ES-I3 (cell line): ENCODE measurements around the gene FGGY.

Experiments used
- H3K36me3 ChIP-seq: 2 replicates; pipeline ENCODE4 v1.6.1; 2013; ENCODE audit warnings: mild to moderate bottlenecking, low read length, control low read depth, moderate library complexity; ENCODE audit not compliant: insufficient read depth
- H3K4me1 ChIP-seq: 2 replicates; pipeline ENCODE4 v1.6.1; 2013; ENCODE audit warnings: mild to moderate bottlenecking, control low read depth, low read length; ENCODE audit not compliant: insufficient read depth
- H3K9ac ChIP-seq: 2 replicates; pipeline ENCODE4 v1.6.1; 2013; ENCODE audit warnings: low read depth, mild to moderate bottlenecking, low read length, moderate library complexity
- H3K9me3 ChIP-seq: 2 replicates; pipeline ENCODE4 v1.6.1; 2013; ENCODE audit warnings: mild to moderate bottlenecking, low read length, moderate library complexity; ENCODE audit not compliant: control insufficient read depth, insufficient read depth

FGGY gene

DNA sequence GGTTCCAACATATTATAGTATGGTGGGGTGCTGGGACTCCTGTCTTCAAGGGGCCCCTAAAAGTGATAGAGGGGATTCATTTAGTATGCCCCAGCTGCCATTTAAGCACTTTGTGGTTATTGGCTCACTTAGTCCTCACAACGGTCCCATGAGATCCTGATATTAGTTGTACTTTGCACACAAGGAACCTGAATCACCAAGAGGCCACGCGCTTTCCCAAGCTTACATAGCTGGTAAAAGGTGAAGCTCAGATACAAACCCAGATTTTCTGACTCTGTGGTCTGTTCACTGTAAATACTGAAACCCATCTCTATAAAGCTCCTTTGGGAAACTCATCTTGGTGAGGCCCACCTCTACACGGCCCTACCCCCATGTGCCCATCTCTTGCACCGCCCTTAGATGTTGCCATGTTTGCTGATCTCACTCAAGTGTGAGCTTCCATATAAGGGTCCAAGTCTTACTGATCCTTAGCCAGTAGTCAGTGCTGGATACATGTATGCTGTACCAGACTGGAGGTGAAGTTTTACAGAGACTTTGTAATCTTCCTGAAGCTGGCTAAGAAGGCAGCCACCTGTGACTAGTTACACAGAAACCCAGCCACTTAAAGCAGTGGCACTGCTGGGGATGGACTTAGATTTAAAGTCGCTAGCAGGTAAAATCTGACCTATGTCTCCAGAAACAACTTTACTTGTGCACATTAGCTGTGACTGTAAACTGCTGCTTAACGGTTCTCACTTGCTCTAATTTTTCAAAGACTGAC, 393.5 kb downstream of the FGGY start:
- Histone ChIP-seq H3K4me1 (no peaks in the 10 kb centered on the region; the same call in 1 of the 2 replicates), H3K36me3 (no peaks in the 10 kb centered on the region), H3K9ac (no peak overlapping the region), H3K9me3 (no peaks in the 10 kb centered on the region)

DNA sequence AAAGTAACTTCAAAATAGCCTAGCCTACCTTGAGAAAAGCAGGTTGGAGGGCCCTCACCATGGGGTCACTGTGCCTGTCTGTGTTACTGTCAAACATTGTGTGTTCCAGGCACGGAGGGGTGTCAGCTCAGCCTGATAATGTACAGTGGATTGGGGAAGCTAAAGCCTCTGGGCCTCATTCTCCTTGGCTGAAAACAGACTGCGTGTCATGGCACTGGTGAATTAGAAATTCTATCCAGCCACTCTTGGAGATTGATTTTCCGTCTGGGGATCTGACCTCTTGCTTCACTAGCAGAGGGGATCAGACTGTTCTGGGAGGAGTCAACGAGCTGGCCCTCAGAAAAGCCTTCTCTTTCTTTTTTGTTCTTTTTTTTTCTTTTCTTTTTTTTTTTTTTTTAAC, 394.4 kb downstream of the FGGY start:
- Histone ChIP-seq H3K9ac (no peak overlapping the region), H3K4me1 (no peaks in the 10 kb centered on the region; the same call in 1 of the 2 replicates), H3K9me3 (no peaks in the 10 kb centered on the region), H3K36me3 (no peaks in the 10 kb centered on the region)

DNA sequence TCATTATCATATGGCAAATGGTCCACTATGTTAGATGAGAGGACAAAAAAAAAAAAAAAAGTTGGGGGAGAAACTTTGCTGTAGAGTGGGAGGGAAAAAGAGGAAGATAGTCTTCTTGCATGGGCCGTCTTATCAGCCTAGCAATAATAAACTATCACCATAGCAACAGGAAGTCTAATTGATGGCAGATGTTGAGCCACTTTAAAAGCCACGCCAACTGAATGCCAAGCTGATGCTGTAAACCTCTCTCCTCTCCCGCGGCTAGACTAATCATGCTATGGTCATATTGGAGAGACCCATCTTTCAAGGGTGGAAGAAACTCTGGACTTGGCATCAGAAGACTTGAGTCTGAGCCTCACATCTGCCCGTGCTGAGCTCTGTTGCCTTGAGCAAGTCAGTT, 395.7 kb downstream of the FGGY start:
- peaks cover 5% of the 10 kb centered on the region; the same call in 1 of the 2 replicates for H3K4me1 ChIP-seq
- H3K36me3 ChIP-seq: no peaks in the 10 kb centered on the region
- H3K9me3 ChIP-seq: no peaks in the 10 kb centered on the region
- no peak overlapping the region for H3K9ac ChIP-seq

DNA sequence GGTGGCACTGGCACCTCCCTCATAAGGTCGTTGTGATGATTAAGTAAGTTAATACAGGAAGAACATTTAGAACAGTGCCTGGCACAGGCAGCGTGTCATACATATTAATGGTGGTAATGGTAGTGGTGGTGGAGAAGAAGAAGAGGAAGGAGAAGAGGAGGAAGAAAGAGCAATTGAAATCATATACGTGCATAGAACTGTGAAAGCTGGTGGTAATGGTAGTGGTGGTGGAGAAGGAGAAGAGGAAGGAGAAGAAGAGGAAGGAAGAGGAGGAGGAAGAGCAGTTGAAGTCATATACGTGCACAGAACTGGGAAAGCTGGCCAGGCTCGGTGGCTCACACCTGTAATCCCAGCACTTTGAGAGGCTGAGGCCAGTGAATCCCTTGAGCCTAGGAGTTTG, 396.5 kb downstream of the FGGY start:
- peaks cover 14% of the 10 kb centered on the region for H3K4me1 ChIP-seq
- no peaks in the 10 kb centered on the region for H3K9me3 ChIP-seq
- no peak overlapping the region for H3K9ac ChIP-seq
- H3K36me3 ChIP-seq: no peaks in the 10 kb centered on the region

DNA sequence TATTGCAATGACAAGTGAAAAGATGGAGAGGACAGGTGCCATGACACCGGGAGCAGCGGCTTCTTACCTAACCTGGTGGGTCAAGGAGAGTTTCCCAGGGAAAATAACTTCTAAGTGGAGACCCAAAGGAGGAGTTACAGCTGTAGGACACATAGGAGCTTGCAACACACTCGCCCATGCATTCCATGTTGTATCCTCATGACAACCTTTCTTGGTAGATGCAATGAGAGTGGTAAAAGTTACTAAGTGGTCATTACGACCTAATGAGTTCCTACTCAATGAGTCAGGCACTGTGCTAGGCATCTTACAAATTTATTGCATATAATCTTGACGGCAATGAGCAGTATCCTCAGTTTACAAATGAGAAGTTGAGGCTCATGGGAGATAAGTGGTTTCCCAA, 398.4 kb downstream of the FGGY start:
- H3K4me1 ChIP-seq: peaks cover 20% of the 10 kb centered on the region
- no peak overlapping the region for H3K9ac ChIP-seq
- H3K36me3 ChIP-seq: no peaks in the 10 kb centered on the region
- H3K9me3 ChIP-seq: no peaks in the 10 kb centered on the region

DNA sequence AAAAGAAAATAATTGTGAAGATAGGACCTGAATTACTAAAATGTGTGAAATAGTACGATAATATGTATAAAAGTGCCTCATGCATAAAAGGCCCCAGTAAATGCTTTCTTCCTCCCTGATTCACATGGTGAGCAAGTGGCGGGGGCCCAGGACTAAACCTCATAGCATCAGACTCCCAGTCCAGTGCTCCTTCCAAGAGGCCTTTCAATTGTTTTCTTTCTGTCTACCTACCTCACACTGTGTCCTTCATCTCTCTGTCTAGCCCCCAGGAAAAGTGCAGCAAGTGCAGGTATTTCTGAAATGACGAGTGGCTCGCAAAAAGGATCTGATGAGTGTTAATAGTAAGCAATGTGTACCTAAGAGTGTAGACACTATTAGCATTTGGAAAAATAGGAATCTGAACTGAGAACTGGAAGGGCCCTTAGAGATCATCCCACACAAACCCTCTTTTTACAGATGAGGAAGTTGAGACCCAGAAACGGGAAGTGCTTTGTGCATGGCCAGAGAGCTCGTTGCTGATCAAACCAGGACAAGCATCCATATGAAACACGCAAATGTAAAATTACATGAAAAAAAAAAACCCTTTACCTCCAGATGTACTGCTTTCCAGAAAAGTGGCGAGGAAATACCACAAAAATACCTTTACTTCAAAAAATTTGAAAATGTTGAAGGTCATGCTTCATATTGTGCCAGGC, 399.7 kb downstream of the FGGY start:
- no peak overlapping the region for H3K9ac ChIP-seq
- H3K4me1 ChIP-seq: peaks cover 20% of the 10 kb centered on the region
- H3K9me3 ChIP-seq: no peaks in the 10 kb centered on the region
- no peaks in the 10 kb centered on the region; the same call in 1 of the 2 replicates for H3K36me3 ChIP-seq

DNA sequence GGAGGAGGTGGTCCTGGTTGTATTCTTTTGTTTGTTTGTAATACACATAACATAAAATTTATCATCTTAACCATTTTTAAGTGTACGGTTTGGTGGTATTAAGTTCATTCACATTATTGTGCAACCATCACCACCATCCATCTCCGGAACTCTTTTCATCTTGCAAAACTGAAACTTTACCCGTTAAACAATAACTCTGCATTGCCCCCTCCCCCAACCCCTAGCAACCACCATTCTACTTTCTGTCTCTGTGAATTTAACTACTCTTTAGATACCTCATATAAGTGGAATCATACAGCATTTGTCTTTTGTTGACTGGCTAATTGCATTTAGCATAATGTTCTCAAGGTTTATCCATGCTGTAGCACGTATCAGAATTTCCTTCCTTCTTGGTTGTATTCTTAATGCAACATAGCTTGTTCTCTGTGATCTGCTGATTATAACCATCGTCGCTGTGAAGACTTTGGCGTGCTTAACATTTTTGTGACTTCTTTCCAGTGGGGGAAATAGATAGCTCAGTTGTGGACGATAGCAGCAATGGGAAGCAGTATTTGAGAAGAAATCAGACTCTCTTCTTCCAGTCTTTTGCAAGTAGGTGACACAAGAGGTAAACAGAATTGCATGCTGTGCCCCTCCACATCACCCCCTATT, 400.4 kb downstream of the FGGY start:
- Histone ChIP-seq H3K36me3 (no peaks in the 10 kb centered on the region; the same call in 1 of the 2 replicates), H3K4me1 (peaks cover 20% of the 10 kb centered on the region), H3K9me3 (no peaks in the 10 kb centered on the region), H3K9ac (no peak overlapping the region)

DNA sequence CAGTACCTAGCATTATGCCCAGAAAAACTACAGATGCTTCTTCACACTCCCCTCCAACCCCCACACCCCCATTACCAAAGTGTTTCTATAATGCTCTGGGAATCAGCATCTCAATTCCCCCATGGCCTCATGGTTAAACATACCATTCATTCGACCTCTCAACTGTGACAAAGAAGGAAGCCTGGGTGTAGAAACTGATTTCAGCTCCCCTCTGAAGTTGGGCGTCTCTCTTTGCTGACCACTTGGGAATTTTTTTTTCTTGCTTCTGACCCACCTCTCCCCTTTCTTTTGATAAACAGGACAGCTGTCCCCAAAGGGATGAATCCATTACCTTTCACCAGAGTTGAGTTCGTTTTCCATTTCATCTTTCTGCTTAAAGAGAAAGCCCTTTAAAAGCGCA, 401.5 kb downstream of the FGGY start:
- no peaks in the 10 kb centered on the region for H3K9me3 ChIP-seq
- H3K9ac ChIP-seq: peak overlapping the region; percentile 29; the same call in 1 of the 2 replicates
- H3K4me1 ChIP-seq: peaks cover 20% of the 10 kb centered on the region
- no peaks in the 10 kb centered on the region; the same call in 1 of the 2 replicates for H3K36me3 ChIP-seq

DNA sequence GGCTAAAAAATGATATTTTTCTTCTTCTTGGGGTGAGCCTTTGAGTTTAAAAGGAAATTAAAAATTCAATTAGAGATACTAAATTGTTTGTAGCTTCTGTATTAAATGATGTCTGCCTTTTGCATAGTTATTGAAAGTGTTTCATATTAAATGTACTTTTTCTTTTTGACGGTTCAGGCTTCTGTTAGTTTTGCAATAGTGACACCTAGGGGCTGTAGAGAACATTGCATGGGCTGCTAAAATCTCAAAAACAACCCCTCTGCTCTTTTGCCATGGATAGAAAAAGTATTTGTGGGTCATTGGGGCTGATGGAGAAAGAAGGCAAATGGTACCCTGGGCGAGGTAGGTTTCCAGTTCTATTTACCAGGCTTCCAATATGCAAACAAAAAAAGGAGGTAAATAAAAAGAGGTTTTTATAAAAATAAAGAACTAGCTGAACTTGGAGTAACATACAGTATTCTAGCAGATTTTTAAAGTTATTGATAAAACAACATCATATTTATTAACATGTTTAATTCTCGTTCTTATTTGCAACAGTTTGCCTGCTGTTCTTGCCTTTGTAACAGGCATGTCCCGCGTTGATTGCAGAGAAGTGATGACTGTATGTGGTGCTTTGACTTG, 402.4 kb downstream of the FGGY start:
- H3K9me3 ChIP-seq: no peaks in the 10 kb centered on the region
- H3K9ac ChIP-seq: no peak overlapping the region
- H3K36me3 ChIP-seq: no peaks in the 10 kb centered on the region; the same call in 1 of the 2 replicates
- H3K4me1 ChIP-seq: peaks cover 20% of the 10 kb centered on the region

DNA sequence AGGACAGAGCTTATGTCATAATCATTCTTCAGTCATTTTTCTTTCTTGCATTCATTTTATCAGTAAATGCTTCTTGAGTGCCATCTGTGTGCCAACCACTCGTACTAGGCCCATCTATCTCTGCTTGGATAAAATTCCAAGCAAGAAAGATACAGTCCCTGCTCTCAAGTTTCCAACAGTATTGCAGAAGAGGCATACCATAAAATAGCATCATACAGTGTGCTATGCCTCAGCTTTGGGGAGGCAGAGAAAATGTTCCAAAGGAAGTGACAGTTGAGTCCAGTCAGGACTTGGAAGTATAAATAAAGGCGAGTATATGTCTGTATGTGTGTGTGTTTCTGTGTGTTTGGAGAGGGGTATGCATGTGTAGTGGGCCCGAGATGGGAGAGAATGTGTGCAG, 404.5 kb downstream of the FGGY start:
- Histone ChIP-seq H3K36me3 (no peaks in the 10 kb centered on the region; the same call in 1 of the 2 replicates), H3K4me1 (peaks cover 20% of the 10 kb centered on the region)

DNA sequence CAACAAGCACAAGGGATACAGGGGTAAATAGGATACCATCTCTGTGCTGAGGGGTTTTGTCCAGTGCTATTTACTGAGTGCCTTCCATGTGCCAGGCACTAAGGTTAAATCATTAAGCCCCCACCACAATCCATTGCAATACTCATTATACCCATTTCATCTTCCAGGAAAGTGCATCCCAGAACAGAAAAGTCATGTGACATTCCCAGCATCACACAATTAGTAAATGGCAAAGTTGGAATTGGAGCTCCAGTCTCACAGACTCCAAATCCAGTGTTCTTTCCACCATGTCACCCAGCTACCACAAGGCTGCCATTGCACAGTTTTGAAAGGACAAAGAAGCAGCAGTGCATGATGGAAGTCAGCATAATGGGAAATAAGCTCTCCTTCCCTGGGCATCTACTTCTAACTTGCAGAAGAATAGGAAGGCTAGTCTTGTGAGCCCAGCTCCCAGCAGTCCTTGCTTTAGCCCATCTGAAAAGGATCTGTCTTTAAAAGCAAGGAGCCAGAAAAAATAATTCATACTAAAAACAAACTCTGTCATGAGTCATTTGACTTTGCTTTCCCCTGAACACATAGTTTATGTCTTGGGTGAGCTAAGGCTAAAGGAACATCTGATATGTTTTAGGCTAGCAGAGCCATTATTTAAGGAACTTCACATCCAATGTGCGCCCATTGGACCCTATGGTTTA, 406.5 kb downstream of the FGGY start:
- no peaks in the 10 kb centered on the region; the same call in 1 of the 2 replicates for H3K36me3 ChIP-seq
- no peak overlapping the region for H3K9ac ChIP-seq
- no peaks in the 10 kb centered on the region for H3K9me3 ChIP-seq
- peaks cover 7% of the 10 kb centered on the region for H3K4me1 ChIP-seq

More for the DNA sequence above, 404.5 kb downstream of the FGGY start:
- Histone ChIP-seq H3K9ac (no peak overlapping the region), H3K9me3 (no peaks in the 10 kb centered on the region)

DNA sequence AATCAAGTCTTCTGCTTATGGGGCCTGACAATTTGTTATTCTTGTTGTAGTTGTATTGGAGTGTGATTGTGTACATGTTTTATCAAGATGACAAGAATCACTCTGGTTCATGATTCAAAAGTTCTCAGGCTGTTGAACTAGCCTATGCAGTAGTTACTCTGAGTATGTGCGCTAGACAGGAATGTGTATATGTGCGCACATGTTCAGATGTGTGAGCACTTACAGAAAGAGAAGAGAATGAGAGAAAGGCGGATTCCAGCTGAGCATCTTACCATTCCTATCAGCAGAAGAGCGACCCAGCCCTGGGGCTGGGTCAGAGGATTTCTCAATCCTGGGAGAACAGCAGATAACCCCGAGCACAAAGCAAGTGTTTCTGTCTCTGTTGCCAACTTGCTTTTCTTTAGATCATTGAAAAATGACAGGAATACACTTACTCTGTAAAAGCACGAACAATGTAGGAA, 407.1 kb downstream of the FGGY start:
- Histone ChIP-seq H3K4me1 (peaks cover under 1% of the 10 kb centered on the region; the same call in 1 of the 2 replicates), H3K9ac (no peak overlapping the region), H3K9me3 (no peaks in the 10 kb centered on the region), H3K36me3 (no peaks in the 10 kb centered on the region; the same call in 1 of the 2 replicates)

DNA sequence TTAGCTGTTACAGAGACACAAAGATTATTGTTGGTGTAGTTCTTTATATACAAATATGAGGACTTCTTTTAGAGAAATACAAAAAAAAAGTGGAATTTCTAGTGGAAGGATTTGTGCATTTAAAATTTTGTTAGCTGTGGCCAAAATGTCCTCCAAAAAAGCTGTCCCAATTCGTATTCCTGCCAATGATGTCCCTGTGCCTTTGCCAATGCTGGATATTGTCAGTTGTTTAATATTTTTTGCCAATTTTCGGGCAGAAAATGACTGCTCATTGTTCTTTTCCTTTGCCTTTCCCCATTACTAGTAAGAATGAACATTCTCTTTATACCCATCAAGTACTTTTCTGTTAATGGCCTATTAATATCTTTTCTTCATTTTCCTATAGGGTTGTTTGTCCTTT, 407.8 kb downstream of the FGGY start:
- Histone ChIP-seq H3K9ac (no peak overlapping the region), H3K9me3 (no peaks in the 10 kb centered on the region), H3K4me1 (no peaks in the 10 kb centered on the region), H3K36me3 (no peaks in the 10 kb centered on the region; the same call in 1 of the 2 replicates)
